Stimulated activated CD4-positive, alpha-beta T cell treated with anti-CD3 and anti-CD28 coated beads, TNF-alpha, amount 100 ng/mL, for 1 hour (primary cell): ENCODE data around the gene MFAP2.

Source experiments
- DNase-seq, 3 donors: peaks; one replicate each; pipeline ENCODE4 v3.0.0-alpha.2; 2020; ENCODE audit warnings: low read depth in 3 of 3, low spot score in 1 of 3

MFAP2 gene

DNA sequence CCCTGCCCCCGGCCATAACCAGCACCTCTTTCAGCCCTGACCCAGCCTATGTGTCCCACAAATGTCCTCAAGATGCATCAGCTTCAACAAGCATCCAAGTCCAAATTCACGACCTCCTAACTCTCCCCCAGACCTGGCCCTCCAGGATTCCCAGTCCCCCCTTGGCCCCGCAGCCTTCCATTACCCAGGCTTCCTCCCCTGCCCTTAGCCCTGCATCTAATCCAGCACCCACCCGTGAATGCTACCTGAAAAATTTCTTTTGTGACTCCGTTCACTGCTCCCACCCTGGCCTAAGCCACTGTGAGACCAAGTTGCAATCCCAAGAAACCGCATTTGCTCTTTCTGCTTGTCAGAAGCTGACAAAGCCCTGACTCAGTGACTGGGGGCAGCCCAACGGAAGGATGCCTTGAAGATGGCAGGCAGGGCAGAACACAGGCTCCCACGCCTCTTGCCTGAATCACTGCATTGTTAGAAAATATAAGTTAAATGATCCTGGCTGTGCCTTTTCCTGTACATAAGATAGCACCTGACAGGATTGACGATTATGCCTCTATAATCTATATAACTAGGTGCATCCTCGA is 939 bp upstream of the MFAP2 start:
- DNase-seq, result no peak

DNA sequence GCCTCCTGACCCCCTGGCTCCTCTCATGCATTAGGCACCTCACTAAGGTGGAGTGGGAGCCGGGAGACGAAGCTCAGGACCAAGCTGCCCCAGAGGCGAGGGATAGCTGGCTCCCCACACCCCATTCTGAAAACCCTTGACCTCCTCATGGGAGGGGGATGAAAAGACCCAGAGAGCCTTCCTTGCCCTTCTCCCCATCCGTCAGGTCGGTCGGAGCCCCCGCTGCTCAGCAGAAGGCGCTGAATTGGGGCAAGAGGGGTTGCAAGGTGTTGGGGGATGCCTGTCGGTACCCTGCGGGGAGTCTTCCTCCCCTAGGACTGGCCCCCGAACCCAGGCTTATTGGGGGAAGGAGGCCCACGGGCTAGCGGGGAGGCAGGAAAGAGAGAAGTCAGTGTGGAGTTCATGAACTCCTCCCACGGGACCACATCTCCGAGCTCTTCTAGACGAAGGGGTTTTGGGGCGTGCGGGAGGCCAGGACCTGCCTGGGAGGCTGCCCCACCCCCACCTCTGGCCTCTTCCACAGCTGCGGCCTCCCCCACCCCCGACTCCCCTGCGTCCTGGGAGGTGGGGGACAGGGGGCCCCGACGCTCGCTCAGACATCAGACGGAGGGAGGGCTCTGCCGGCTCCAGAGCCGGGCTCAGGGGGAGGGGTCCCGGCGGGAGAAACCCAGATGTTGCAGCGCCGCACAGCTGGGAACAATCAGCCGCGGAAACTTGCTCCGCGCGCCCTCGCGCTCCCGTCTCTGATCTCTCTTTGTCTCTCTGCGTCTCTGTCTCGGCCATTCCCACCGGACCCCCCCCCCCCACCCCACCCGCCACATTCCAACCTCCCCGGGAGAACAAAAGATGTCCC is 719 bp downstream of the MFAP2 start:
- no peak for DNase-seq

DNA sequence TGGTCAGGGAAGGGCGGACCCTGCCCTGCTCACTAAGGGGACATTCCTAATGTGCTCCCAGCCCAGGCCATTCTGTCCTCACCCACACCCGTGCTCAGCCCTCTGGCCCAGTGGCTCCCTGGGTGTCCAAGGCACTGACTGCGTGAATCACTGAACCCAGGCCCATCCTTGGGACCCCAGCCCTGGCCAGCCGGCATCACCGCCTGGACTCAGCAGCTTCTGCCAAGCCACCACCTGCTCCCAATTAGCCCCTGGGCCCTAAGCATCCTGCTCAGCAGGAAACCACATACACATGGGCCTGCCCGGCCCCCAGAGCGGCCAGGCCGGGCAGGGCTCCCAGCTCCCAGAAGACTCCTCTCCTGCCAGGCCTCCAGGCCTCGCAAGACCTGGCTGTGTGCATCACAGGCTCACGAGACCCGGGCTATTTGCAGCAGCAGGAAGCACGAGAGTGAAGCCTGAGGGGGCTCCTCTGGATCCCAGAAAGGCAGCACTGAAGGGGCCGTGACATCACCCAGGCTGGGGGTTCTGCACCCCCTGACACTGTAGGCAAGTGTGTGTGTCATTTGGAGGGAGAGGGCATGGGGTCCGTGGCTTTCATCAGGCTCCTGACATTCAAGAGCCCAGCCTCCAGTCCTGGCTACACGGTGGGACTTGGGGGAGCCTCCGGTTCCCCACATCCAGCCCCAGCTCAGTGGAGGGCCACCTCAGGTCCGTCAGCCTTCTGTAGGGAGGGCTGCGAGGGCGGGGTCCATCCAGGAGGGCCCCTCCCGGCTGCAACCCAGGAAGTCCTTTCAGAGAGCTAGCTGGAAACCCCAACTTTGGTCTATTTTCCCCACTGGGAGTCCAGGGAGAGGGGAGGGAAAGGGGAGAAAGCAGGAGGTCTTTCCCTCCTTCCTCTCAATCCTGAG is 1.6 kb downstream of the MFAP2 start:
- DNase-seq, result no peak

DNA sequence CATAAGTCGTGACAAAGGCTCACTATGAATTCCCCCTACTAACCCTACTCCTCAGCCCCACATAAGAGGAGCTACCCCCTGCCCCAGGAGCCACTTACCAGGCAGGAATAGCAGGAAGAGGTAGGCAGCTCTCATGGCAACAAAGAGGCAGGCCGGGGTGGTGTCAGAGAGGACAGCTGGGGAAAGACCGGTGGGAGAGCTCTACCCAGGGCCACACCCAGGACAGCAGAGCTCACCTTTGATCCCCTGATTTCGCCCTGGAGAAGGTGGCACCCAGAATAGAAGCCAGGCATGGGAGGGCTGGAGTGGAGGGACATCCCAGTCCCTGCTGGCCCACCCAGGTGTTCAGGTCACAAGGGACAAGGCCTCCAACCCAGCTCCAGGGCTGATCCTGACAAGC is 2.3 kb downstream of the MFAP2 start:
- no peak for DNase-seq

DNA sequence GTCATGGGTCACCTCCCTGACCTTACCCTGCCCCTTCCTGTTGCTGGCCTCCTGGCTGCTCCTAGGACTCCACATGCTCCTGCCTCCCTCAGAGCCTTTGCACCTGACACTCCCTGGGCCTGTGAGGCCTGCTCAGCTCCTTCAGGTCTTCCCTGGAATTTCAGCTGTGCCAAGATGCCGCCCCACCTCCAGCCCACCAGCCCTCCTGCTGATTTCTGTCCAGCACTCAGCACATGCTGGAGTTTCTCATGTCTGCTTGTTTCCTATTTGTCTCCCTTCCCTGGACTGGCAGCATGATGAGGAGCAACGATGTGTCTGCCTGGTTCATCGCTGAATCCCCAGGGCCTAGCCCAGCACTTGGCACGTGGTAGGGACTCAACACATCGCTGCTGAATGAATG is 3.0 kb downstream of the MFAP2 start:
- no peak for DNase-seq

DNA sequence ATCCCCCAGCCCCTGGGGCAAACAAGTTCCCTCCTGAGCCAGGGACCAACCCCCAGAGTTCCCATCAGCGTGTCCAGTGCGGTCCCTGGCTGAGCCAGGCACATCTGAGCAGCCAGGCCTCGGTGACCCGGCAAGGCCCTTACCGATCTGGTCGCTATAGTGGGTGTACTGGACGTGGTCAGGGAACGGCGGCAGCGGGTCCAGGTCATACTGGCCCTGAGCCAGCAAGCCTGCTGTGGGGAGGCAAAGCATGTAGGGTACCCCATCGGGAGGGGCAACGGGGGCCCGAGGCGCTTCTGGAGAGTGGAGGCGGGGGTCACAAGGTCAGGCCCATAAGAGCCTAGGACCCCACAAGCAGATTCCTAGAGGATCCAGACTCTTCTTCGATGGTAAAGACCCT is 3.5 kb downstream of the MFAP2 start:
- DNase-seq, result no peak

DNA sequence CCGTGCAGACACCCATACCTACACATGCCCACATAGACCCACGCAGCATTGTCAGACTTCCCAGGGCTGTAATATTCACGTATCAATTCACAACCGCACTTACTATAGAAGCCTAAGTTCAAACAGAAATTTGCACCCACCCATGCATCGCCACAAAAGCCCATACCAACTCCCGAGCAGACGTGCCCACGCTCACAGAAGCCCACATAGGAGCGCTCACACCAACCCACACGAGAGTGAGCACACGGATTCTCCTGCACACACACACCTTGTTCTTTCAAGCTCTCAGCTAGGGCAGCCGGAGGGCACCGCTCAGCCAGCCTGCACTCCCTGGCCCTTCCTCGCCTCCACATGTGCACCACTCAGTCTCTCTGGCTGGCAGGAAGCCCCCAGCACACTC is 4.6 kb downstream of the MFAP2 start:
- DNase-seq, result no peak

DNA sequence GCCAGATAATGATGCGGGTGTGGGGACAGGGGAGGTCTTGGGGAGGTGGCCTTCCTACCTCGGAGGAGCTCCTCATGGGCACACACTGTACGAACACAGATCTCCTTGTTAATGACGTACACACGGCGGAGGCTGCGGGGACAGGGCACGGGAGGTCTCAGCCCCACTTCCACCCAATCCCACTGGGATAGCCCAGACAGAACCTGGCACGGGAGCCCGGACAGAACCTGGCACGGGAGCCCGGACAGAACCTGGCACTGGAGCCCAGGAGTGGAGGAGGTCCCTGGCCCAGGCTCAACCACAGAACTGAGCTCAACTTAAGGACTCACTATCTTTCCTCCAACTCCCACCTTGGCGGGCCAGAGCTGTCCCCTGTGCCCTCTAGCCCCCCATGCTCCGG is 5.2 kb downstream of the MFAP2 start:
- no peak for DNase-seq

DNA sequence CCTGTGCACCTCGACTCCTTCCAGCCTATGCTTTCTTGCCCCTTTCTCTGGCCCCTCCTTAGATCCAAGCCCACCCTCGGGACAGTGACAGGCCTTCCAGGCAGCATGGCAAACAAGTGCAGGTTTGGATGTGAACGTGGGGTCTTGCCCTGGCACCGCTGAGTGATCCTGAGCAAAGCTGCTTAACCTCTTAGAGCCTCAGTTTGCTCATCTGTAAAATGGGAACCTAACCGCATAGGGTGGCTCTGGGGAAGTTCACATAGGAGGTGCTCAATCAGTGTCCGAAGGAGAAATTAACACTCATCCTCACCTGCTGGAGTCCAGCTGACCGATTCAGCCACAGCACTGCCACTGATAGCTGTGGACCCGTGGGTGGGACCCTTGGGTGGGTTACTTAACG is 7.2 kb downstream of the MFAP2 start:
- DNase-seq, result no peak

DNA sequence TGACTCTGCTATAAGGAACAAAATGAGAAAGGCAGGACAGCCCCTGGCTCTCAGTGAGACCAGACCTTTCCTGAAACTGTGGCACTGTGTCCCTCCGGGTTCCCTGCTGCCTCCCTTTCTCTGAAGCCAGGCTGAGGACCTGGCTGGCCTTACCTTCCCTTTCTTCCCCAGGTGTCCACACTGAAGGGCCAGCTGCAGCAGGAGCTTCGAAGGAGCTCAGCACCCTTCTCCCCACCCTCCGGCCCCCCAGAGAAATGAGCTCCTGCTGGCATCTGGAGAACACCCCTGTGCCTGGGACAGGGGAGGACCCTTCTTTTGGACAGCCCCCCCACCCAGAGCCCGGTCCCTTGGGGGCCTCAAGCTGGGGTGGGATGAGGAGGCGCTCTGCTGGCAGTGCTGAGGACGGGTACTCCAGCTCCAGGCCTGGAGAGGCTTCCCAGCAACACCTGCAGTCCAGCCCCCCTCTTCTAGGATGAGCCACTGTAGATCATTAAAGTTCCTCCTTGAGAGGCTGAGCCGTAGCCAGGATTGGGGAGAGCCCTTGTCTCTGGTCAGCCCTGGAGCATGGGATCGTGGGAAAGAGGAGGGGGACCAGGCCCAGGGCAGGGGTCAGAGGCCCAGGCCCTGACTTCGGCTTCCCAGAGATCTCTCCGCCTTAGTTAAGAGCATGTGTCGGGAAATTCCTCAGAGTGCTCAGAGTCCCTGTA is 8.1 kb downstream of the MFAP2 start:
- no peak for DNase-seq

DNA sequence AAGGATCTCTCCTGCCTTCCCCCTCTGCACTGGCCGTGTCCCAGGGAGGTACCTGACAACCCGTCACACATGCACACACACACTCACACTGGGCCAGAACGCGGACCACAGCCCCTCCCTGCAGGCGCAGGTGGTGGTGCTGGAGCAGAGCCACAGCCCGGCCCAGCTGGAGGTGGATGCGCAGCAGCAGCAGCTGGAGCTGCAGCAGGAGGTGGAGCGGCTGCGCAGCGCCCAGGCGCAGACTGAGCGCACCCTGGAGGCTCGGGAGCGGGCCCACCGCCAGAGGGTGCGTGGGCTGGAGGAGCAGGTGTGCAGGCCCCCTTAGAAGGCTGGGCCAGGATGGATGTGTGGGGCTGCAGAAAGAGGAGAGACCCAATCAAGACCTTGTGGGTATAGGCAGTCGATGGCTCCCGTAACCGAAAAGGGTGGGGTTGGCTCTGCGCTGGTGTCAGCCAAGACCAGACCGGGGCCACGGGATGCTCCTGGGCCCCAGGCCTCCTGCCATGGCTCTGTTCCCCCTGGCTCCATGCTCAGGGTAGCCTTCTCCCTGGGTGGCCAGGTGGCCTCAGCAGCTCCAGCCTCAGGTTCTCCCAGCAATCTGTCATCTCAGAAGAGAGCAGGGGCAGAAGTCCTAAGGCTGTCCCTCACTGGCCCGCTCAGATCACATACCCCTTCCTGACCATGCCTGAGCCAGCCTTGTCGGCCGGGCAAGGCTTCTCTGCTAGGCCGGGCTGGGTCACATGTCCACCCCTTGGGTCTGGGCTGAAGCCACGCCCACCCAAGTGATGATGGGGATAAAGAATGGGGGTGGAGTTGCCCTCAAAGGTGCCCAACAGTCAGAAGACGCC is 8.9 kb downstream of the MFAP2 start:
- DNase-seq, result no peak

DNA sequence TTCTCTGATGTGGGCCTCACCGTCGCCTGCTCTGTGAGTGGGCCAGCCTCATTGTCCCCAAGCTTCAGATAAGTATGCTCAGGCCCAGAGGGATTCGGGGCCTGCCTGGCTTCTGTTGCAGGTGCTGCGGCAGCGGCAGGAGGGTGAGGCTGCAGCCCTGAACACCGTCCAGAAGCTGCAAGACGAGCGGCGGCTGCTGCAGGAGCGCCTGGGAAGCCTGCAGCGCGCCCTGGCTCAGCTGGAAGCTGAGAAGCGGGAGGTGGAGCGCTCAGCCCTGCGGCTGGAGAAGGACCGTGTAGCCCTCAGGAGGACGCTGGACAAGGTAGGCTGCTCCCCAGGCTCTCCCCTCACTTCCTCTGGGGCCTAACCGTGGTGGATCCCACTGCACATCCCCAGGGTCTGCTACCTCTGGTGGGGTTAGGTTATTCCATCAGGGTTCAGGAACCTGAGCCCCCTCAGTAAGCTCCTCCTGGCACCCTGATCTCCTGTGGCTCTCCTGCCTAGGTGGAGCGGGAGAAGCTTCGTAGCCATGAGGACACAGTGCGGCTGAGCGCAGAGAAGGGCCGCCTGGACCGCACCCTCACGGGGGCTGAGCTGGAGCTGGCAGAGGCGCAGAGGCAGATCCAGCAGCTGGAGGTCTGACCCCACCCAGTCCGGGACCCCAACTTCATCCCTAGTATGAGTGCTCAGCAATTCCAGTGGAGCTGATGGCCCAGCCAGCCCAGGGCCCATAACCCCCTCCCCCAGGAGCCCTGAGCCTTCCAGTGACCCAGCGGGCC is 10.1 kb downstream of the MFAP2 start:
- DNase-seq, result no peak

DNA sequence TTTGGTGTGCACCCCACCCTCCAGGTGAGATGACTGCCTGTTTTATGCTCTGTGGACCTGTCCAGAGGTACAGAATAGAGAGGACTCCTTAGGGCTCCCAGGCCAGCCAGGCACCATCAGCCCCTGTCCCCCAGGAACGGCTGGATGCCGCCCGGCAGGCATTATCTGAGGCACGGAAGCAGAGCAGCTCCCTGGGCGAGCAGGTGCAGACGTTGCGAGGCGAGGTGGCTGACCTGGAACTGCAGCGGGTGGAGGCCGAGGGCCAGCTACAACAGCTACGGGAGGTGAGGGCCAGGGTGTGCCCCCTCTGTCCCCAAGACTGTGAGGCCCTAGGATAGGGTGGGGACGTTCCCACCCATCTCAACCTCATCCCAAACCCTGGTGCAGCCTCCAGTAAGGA is 10.8 kb downstream of the MFAP2 start:
- no peak for DNase-seq

DNA sequence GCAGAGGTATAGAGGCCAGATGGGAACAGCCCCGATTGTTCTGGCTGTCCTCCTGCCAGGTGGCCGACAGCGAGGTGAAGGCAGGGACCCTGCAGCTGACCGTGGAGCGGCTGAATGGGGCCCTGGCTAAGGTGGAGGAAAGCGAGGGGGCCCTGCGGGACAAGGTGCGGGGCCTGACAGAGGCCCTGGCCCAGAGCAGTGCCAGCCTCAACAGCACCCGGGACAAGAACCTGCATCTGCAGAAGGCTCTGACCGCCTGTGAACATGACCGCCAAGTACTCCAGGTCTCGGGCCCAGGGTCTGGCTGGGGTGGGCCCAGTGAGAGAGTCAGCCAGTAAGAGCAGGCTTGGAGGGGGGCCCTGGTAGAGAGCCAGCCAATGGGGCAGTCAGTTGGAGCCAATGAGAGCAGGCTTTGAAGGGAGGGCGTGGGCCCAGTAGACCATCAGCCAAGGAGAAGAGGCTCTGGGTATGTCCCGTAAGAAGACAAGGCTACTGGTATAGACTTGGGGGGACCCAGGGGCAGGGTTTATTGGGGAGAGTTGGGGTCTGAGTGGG is 11.3 kb downstream of the MFAP2 start:
- DNase-seq, result no peak

DNA sequence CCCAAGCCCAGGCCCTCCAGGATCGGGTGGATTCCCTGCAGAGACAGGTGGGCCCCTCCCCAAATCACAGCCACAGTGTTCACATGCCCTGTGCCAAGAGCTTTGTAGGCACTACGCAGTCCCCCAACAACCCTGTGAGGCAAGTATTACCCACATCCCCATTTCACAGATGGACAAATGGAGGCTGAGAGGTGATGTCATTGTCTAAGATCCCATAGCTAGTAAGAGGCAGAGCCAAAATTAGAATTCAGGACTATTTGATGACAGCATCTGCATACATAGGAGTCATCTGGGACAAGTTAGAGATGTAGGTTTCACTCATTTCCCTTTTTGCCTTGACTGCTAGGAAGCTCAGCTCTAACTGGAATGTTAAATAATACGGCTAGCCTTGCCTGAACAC is 12.0 kb downstream of the MFAP2 start:
- DNase-seq, result no peak

DNA sequence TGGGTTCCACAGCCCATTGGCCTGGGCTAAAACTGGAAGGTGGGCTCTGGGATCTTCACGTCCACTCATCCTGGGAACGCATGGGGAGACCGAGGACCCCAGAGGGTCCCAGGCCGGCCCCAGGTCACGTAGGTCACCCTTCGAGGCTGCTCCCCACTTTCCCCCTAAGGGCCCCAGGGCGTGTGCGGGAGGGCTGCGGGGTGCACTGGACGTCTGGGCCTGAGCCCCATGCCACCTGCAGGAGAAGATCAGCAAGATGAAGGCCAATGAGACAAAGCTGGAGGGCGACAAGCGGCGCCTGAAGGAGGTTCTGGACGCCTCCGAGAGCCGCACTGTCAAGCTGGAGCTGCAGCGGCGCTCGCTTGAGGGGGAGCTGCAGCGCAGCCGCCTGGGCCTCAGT is 12.5 kb downstream of the MFAP2 start:
- DNase-seq, result no peak

DNA sequence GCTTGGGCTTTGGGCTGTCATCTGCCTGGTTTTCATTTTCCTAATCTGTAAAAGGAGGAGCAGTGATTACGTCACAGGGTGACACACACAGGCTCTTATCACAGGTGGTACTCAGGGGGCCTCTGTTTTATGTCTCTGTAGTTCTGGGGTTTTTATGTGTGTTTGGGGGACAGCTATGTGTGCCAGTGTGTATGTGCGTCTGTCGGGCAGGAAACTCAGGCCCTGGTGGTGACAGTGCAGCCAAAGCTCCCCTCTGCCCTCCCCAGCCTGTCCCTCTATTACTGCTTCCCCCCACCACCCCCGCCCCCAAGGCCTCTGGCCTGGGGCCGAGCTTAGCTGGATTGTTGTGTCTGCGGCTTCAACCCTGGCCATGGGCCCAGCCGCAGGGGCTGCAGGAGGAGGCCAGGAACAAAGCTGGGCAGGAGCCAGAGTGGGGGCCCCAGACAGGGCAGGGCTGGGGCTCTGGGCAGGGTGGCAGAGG is 13.3 kb downstream of the MFAP2 start:
- DNase-seq, result no peak

DNA sequence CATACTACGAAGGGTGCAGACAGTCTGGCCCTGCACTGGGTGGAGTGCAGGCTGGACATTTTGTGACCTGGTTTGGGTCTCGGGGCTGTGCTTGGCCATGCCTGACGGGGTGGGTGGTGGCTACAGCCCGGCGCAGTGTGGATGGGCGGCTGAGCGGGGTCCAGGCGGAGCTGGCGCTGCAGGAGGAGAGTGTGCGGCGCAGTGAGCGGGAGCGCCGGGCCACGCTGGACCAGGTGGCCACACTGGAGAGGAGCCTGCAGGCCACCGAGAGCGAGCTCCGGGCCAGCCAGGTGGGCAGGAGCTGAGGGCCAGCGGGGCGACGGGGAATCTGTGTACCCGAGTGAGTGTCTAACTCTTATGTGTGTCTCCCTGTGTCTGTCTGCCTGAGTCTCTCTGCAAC is 14.1 kb downstream of the MFAP2 start:
- DNase-seq, result no peak

DNA sequence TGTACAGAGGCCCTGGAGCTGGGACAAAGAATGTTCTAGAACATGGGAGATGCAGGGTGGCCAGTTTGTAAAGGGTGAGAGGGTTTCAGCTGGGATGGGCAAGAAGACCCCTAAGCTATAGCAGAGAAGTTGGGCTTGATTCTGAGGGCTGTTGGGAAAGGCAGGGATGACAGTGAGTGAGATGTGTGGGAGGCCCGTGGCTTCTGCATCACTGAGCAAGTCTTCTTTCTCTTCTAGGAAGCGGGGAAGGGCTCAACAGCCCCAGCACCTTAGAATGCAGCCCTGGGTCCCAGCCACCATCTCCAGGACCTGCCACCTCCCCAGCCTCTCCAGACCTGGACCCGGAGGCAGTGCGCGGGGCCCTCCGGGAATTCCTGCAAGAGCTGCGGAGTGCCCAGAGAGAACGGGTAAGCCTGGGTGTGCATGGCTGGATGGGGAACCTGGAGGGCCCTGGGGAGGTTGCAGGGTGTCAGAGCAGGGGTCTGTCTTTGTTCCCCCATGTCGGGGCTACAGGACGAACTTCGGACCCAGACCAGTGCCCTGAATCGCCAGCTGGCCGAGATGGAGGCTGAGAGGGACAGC is 14.8 kb downstream of the MFAP2 start:
- DNase-seq, result no peak
